GM18502 (cell line): ENCODE data around the gene NPHP4.

Experiments used
- ATAC-seq: cut with Tn5 transposase; IDR thresholded peaks from one replicate; pipeline ENCODE4 v1.9.1; 2021; ENCODE audit warnings: mild to moderate bottlenecking; ENCODE audit not compliant: unreplicated experiment, poor library complexity

The NPHP4 gene

GRCh38 chr1:5884110-5884509, 108.1 kb downstream of the NPHP4 start:
- no peak for ATAC-seq

- ATAC-seq: no peak
These were observed 108.8 kb downstream of the NPHP4 start for GRCh38 chr1:5883129-5884048.

- no peak for ATAC-seq
These were observed 109.7 kb downstream of the NPHP4 start for GRCh38 chr1:5882367-5883128.

GRCh38 chr1:5881526-5882222, 110.6 kb downstream of the NPHP4 start:
- ATAC-seq: no peak

- ATAC-seq: no peak
These were observed 111.4 kb downstream of the NPHP4 start for GRCh38 chr1:5880630-5881405.

GRCh38 chr1:5879421-5879820, 112.8 kb downstream of the NPHP4 start:
- no peak for ATAC-seq

GRCh38 chr1:5878971-5879370, 113.3 kb downstream of the NPHP4 start:
- ATAC-seq: no peak

- ATAC-seq: no peak
These were observed 114.3 kb downstream of the NPHP4 start for GRCh38 chr1:5877683-5878530.

- no peak for ATAC-seq
These were observed 115.2 kb downstream of the NPHP4 start for GRCh38 chr1:5877001-5877400.

GRCh38 chr1:5876094-5876650, 116.1 kb downstream of the NPHP4 start:
- no peak for ATAC-seq

- ATAC-seq: no peak
These were observed 116.8 kb downstream of the NPHP4 start for GRCh38 chr1:5875345-5875910.

GRCh38 chr1:5874416-5875110, 117.7 kb downstream of the NPHP4 start:
- ATAC-seq: no peak

- no peak for ATAC-seq
These were observed 118.7 kb downstream of the NPHP4 start for GRCh38 chr1:5873556-5873955.

GRCh38 chr1:5872886-5873285, 119.3 kb downstream of the NPHP4 start:
- no peak for ATAC-seq

- no peak for ATAC-seq
These were observed 123.2 kb downstream of the NPHP4 start for GRCh38 chr1:5868931-5869500.

- ATAC-seq: no peak
These were observed 126.5 kb downstream of the NPHP4 start for GRCh38 chr1:5865774-5866173.

GRCh38 chr1:5865056-5865455, 127.2 kb downstream of the NPHP4 start:
- no peak for ATAC-seq

- ATAC-seq: no peak
These were observed 128.0 kb downstream of the NPHP4 start for GRCh38 chr1:5864256-5864655.
